Astrocyte (in vitro differentiated cells and primary cell): ENCODE data around the gene IKZF2.

Source experiments
- EZH2 ChIP-seq: IDR thresholded peaks from 2 replicates; pipeline ENCODE4 v1.6.1; 2012; ENCODE audit warnings: mild to moderate bottlenecking, low read length, inconsistent platforms; ENCODE audit not compliant: insufficient read depth
- TF ChIP-seq, protein P1 (sequence below): IDR thresholded peaks from 2 replicates; pipeline ENCODE4 v1.5.1; 2011; ENCODE audit warnings: low read depth, mild to moderate bottlenecking, inconsistent platforms, low read length, moderate library complexity; ENCODE audit not compliant: insufficient read depth

DNA sequence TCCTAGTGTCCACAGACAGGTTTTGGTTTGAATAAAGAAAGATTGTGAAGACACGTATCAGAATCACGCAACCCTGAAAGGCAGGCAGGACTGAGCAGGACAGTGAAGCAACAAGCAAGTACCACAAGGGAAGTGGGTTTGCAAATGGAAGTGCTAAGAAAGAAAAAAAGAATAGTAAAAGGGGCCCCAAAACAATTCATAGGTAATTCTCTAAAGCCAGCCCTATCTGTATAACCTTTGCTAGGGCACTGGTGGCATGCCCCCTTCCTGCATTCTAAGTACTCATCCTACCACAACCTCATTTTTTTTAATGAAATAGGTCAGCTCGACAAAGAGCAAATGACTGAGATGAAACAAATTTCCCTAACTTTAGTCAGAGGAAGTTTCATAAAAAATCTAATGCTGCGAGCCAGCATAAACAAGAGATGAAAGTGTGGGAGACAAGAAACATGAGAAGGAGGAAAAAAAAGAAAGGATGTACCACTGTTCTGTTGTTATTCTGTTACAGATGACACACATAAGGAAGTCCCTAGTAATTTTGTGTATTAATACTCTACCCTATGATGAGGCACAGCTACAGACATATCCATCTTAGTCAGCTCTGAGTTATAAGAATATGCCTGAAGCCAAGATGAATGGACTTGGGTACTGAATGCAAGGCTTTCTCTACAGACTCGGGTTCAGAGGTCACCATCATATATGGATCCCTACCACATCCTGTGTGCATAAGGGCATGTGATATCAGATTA lies 32.2 kb downstream of the IKZF2 start:
- TF ChIP-seq, protein P1, sequence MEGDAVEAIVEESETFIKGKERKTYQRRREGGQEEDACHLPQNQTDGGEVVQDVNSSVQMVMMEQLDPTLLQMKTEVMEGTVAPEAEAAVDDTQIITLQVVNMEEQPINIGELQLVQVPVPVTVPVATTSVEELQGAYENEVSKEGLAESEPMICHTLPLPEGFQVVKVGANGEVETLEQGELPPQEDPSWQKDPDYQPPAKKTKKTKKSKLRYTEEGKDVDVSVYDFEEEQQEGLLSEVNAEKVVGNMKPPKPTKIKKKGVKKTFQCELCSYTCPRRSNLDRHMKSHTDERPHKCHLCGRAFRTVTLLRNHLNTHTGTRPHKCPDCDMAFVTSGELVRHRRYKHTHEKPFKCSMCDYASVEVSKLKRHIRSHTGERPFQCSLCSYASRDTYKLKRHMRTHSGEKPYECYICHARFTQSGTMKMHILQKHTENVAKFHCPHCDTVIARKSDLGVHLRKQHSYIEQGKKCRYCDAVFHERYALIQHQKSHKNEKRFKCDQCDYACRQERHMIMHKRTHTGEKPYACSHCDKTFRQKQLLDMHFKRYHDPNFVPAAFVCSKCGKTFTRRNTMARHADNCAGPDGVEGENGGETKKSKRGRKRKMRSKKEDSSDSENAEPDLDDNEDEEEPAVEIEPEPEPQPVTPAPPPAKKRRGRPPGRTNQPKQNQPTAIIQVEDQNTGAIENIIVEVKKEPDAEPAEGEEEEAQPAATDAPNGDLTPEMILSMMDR, result no peak
- TF ChIP-seq EZH2, result no peak
